Activated CD8-positive, alpha-beta memory T cell treated with anti-CD3 and anti-CD28 coated beads, Interleukin-2, amount 50 U/mL, for 24 hours (primary cell): Measurements from ENCODE around the gene COL4A2.

Source experiments
- DNase-seq: peaks from one replicate; pipeline ENCODE4 v3.0.0-alpha.2; 2020; ENCODE audit errors: extremely low read depth

The COL4A2 gene

DNA sequence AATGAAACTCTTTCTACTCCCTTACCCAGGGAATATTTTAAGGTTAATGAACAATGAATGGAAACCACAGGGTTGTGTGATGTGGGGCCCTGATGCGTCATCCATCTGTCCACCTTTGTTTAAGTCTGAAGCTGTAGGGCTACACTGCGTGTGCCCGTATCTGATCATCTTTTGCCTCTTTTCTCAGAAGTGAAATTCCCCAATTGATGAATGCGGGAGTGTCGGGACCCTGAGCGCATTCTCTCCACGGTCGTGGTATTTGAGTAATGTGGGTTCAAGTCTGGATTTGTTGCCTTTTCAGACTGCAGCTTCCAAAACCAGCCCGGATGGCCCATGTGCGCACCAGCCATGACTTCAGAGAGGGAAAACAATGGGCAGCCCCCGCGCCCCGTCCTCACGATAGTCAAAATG is 112.3 kb downstream of the COL4A2 start:
- DNase-seq: no peak

GRCh38 chr13:110419946-110420345 is 112.9 kb downstream of the COL4A2 start:
- no peak for DNase-seq

DNA sequence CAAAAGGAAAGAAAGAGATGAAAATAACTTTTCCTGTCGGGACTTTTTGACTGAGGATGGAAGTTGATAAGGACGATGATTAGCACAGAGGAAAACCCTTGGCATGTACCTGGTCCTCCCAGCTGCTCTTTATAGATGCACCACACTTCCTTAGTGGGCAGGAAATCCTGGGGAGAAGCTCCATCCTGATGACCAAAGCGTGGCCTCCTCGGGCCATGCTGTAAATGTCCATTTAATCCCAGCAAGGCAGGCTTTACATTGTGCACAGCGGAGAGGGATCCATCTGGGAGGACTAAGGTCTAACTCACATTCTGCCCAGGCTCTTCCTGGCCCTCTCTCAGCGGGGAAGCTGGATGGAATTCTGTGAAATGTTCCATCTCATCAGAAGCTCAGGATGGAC is 113.5 kb downstream of the COL4A2 start:
- DNase-seq: no peak

DNA sequence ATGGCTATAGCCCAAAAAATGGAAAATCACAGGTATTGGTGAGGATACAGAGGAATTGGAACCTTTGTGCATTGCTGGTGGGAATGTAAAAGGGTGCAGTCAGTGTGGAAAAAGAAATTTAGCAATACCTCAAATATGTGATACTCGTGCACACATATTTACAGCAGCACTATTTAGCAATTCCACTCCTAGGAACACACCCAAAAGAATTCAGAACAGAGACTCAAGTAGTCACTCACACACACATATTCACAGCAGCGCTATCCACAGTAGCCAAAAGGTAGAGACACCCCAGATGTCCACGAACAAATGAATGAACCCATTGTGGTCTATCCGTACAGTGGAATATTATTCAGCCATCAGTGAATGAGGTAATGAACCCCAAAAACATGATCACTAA is 114.0 kb downstream of the COL4A2 start:
- DNase-seq: no peak

- no peak for DNase-seq
These were observed 114.8 kb downstream of the COL4A2 start for GRCh38 chr13:110421696-110422385.

DNA sequence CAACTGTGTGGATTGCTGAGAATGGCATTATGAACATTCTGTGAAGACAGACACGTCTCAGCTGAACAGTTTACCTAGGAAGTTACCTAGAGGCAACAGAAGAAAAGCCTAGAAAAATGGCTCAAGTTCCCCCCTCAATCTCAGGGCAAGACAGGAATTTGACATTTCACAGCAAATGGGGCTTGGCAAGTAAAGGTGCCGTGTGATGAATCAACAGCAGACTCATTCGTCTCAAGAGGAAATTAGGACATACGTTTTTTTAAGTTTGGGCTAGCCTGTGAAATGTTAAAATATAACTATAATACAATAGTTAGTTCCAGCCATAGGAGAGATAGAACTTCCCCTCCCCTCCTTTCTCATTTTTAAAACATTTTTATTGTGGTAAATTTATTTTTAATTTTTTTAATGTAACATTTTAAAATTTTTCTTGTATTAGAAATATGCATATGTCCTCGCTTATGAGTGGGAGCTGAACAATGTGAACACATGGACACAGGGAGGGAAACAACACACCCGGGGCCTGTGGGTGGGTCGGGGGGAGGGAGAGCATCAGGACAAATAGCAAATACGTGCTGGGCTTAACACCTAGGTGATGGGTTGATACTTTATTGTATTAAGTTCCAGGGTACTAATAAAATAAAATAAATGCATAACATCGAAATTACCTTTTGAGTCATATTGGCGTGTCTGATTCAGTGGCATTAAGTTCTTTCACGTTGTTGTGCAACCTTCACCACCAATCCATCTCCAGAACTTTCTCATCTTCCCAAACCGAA is 116.0 kb downstream of the COL4A2 start:
- DNase-seq: no peak

DNA sequence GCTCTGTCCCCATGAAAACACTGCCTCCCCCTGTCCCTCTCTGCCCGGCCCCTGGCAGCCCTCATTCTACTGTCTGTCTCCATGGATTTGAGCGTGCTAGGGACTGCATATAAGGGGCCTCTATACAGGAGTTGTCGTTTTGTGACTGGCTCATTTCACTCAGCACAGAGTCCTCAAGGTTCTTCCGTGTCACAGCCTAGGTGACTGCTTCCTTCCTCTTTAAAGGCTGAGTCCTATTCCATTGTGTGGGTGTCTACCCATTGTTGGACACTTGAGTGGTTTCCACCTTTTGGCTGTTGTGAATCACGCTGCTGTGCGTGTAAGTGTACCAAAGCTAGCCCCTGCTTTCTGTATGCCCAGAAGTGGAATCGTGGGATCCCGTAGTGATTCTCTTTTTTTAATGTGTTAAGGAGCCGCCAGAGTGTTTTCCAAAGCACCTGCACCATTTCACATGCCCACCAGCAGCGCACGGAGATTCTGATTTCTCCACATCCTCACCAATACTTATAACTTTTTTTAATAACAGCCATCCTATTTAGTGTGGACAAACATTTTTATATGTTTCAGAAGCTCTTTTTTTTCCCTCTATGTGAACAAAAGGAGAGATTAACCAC is 116.7 kb downstream of the COL4A2 start:
- DNase-seq: no peak

DNA sequence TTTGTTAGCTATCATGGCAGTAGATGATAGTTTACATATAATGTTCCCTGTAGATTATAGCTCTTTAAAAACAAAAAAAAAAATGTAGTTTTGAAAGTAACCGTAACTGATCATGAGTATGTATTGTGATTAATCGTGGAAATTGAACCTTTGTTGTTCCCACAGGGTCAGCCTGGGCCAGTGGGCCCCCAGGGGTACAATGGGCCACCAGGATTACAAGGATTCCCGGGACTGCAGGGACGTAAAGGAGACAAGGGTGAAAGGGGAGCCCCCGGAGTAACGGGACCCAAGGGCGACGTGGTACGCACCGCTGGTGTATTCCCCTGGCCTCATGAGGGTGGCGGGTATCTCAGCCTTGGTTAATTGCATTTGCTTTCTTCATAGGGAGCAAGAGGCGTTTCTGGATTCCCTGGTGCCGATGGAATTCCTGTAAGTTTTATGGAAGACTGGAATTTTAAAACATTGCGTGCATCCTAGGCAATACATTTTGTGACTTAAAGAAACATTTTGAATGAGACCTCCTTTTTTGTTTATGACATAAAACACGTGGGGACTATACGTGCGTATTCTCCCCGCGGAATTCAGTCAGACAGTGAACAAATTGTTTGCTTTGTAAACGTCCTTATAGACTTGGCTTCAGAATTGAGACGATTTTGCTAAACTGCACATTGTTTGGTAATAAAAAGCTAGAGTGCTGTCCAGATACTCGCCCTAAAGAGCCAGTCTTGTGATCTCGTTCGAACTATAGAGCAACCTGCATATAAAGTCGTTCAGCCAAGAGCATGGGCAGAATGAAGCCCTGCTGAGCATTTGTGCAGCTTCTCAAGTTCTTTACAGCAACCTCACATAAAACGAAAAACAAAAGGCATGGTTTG is 117.7 kb downstream of the COL4A2 start:
- DNase-seq: no peak

DNA sequence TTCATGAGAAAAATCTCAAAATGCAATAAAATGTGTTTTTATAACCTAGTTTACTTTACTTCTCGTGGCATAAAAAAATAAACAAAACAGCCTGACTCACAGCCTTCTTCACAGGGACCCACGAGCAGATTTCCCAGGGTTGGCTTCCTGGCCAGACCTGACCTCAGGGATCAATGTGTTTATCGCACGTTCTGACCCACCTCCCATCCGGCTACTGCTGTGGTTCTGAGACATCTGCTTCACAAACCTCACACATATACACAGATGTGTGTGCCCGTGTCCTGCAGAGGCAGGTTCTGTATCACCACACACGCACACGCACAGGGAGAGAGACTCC is 118.3 kb downstream of the COL4A2 start:
- no peak for DNase-seq

DNA sequence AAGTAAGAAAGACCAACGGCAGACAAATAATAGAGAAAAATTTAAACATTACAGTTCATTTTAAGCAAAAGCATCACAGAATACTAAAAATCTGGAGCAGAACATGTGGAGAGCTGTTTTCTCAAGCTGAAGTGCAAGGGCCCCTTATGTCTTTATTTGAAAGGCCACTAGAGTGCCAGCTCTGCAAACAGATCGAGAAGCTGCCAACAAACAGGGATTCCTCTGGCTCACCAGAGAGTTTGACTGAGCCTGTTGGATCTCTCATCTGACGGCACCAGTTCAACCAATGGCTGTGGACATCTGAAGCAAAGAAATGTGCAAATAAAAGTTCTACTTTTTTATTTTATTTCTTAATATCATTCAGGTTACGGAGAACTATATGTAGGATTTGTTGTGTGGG is 119.7 kb downstream of the COL4A2 start:
- no peak for DNase-seq

DNA sequence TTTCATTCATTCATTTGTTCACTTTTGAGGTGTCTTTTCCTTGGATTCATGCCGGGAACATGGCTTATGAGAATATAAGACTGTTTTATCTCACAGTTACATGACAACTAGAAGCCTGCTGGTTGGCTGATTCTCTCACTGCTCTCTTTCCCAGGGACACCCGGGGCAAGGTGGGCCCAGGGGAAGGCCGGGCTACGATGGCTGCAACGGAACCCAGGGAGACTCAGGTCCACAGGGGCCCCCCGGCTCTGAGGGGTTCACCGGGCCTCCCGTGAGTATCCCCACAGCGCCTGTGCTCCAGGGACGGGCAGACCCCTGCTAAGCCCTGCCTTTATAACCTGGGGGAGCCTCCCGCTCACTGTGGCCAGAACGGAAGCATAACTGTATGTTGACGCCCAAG is 121.2 kb downstream of the COL4A2 start:
- no peak for DNase-seq

- DNase-seq: no peak
These were observed 123.6 kb downstream of the COL4A2 start for GRCh38 chr13:110430391-110431336.

DNA sequence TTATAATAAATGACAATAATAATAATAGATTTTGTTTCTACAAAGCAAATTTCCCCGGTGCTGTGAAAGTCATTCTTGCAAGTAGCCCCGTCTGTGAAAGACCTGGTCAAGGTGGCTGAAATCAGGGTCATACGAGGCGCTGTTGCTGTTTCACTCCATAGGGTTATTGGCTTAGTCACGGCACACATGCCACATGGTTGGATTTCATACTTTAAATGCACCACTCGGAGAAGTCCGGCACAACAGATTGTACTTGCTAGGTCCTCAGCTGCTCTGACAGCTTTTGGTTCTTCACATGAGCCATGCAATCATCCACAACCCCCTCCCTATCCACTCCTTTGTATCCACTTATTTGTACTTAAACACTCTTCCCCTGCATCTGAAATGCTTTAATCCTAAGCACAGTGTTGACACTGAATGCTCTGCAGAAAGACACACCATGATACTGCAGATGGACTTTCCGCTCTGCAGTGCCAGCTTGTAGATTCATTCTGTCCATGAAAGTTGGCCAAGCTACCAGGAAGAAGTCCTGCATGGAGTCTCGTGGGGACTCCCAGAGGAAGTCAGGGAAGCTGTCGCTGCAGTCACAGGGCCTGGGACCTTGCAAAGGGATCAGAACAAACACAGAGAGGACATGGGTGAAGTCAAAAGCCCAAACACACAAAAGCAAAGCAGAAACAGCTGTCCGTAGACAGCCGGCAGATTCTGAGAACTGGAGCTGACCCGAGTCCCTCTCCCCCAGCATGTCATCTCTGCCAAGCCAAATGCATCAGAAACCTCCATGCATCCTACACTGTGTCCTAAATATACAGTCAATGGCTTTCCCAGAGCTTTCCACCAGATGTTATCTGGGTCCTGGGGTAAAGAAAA is 124.6 kb downstream of the COL4A2 start:
- DNase-seq: no peak

DNA sequence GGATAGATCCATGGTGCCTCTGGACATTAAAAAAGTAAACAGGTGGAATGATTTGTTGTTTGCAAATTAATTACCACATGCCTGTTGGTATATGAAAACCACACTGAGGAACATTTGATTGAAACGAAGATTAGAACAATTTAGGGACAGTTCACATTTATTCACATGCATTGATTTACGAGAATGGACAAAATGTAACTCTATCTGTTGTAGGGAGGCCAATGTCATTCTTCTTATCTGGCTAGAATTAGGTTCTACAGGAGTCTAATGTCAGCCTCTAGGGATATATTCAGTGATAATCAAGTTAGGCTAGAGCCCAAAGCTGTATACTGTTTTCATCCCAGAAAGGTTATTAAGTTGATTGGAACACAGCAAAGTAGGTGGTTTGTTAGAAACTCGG is 125.4 kb downstream of the COL4A2 start:
- DNase-seq: no peak

DNA sequence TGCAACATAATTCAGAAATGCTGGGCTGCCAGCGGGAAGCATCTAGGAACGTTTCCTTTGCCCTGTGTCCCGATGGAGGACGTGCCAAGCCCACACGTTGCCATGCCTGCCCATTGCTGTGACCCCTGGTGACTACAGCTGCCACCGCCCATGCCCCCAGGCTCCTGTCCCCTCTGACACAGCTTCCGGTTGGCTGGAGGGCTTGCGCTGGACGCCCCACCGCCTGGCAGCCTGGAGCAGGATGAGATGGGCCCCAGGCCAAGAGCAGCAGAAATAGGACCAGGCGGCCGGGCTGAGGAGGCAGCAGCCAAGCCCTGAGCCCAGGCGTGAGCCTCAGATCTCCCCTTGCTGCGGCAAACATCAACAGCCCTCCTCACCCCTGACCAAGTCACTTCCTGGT is 125.9 kb downstream of the COL4A2 start:
- DNase-seq: no peak

DNA sequence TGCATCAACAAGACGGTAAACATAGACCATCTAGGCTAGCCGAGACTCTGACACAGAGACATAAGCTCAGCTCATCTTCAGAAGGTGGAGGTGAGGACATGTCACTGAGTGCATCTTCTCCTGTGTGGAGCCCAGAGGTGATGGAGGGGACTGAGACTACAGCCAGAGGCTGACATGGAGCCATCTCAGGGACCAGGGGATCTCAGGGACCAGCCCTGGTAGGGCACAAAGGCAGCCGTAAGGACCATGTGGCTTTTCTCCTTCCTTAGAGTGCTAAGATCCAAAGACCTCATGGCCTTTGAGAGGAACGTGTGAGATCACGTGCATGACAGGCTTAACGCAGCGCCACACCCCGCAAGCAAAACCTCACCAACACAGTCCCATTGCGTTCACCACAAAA is 127.5 kb downstream of the COL4A2 start:
- DNase-seq: no peak

DNA sequence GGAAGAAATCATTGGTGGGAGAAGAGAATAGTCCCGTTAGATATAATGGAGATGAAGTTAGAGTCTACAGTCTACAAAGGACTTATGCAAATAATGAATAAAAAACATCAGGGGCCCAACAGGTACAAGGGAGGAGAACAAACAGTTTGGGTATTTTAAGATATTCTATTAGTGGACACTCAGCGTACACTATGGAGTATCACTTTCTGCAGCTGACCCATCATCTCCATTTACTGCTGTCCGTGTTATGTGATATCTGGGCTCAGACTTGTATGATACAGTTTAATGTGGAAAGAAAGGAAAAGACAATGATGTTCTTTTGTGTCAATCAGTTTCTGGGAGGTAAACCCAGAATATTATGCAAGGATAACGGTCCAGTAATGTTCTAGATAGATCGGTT is 128.2 kb downstream of the COL4A2 start:
- no peak for DNase-seq

- no peak for DNase-seq
These were observed 129.2 kb downstream of the COL4A2 start for GRCh38 chr13:110436276-110436675.

DNA sequence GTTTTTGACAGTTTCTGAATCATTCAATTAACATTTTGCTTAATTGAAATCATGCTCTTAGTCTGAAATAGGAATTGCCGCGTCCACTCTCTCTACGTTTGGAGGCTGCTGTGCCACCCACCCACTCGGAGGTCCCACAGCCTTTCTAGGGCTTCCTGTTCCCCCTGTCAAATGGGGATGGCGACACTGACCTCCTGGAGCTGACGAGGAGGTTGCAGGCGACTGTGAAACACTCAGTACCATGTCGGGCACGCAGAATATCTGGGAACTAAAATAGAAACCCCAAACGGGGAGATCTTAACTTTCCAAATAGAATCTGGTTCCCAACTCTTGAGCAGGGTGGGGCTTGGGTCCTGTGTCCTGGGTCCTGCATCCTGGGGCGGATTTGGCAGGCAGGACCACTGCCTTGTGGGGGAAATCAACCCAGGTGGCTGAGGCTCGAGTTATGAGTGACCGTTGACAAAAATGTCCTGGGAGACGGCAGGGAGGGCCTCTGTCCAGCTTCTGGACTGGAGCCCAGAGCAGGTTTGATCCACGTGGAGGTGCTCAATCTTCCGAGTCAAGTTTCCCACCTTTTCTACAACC is 129.8 kb downstream of the COL4A2 start:
- no peak for DNase-seq

DNA sequence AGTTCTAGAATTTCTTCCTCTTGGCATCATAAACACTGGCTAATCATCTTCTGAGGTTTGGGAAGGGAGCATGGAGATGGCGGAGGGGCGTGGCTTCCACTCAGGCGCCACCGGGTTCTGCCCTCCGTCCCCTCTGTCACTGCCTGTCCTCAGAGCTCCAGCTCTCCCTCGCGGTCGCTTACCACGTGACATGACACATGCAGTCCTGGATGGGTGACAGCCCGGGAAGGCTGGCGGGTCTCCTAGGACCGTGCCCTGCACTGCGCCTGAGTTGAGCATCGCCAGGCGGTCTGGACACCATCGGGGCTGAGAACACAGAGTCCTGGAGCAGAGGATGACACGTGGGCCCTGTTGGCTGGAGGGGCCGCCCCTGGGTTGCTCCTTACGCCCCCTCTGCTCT is 131.1 kb downstream of the COL4A2 start:
- DNase-seq: no peak
